HG02642 (cell line): ENCODE measurements around the gene INSRR.

Source experiments
- ATAC-seq: cut with Tn5 transposase; IDR thresholded peaks from one replicate; pipeline ENCODE4 v1.9.1; 2021; ENCODE audit warnings: mild to moderate bottlenecking; ENCODE audit not compliant: unreplicated experiment, poor library complexity

INSRR gene

DNA sequence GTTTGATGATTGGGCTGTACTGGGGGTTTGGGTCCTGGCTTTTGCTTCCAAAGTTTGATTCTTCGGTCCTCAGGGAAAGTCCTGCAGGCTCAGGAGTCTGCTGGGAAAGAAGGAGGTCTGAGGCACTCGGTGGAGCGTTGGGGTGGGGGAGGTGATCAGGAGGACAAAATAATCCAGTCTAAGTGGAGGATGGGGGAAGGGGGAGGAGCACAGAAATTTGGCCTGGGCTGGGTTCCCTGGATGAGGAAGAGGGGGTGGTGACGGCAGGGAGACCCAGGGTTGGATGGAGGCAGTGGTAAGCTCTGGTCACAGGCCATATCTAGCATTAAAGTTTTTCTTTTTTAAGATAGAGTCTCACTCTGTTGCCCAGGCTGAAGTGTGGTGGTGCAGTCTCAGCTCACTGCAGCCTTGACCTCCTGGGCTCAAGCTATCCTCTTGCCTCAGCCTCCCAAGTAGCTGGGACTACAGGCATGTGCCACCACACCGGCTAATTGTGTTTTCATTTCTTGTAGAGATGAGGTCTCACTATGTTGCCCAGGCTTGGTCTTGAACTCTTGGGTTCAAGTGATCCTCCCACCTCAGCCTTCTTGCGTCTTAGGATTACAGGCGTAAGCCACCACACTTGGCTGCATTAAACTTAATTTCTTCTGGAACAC is 49.1 kb downstream of the INSRR start:
- no peak for ATAC-seq

DNA sequence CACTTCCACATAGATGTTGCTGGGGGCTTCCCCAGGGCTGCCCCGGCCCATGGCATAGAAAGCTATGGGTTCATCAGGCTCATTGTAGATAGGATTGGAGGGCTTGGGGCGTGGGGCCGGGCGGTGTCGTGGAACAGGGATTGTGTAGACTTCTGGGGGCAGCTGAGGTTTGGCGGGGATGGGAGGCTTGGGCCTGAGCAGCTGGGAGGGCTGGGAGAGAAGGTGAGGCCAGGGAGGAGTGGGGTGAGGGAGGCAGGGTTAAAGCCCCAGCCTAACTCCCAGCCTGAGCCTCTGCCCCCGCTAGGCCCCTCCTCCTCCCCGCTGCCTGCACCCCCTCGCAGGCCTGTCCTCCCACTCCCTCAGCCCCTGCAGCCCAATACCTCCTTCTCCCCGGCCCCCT is 49.6 kb downstream of the INSRR start:
- no peak for ATAC-seq

DNA sequence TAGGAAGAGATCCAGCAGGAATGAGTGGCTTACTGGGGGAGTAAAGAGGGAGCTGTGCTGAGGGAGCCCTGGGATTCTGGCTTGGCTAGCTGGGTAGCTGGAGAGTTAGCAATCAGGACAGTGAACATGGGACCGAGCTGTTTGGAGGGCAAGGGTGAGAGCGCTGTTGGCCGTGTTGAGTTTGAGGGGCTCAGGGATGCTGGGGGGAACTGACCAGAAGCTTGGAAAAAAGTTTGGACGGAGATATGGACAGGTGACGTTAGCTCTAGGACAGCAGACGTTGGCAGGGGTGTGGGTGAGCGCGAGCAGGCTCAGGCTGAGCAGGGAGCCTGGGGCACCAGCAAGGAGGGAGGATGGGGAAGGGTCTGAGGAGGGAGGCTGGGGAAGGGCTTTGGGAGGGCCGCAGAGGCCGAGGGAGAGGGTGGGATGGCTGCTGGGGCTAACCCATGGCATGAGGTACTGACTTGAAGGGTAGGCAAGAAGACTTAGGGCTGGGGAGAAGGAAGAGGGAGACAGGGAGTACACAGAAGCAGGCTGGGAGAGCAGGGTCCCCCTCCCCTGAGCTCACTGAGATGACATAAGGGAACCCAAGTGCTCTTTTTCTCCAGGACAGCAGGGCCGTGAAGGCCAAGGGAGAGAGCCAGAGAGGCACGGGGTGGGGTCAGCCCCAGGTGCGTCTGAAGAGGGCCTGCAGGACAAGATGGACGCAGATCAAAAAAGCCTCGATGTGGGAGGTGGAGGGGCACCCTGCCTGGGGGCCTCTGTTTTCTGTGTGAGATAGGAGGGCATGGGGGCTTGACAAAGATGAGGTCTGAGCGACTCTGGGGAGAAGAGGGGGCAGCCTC is 50.5 kb downstream of the INSRR start:
- no peak for ATAC-seq

DNA sequence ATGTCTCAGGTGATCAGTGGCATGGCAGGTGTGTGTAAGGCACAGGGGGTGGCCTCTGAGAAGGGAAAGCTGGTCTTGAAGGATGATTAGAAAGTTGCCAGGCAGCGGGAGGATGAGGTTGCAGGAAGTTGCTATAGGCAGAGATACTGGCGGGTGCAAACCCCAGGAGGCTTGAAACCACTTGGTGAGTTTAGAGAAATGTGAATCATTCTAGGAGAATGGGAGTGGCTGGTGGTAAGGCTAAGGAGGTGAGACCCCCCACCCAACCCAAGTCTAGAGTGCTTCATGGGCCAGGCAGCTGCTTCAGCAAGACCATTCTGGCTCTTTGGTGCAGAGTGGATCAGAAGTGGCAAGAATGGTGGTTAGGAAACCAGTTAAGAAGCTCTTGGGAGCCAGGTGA is 51.3 kb downstream of the INSRR start:
- no peak for ATAC-seq

DNA sequence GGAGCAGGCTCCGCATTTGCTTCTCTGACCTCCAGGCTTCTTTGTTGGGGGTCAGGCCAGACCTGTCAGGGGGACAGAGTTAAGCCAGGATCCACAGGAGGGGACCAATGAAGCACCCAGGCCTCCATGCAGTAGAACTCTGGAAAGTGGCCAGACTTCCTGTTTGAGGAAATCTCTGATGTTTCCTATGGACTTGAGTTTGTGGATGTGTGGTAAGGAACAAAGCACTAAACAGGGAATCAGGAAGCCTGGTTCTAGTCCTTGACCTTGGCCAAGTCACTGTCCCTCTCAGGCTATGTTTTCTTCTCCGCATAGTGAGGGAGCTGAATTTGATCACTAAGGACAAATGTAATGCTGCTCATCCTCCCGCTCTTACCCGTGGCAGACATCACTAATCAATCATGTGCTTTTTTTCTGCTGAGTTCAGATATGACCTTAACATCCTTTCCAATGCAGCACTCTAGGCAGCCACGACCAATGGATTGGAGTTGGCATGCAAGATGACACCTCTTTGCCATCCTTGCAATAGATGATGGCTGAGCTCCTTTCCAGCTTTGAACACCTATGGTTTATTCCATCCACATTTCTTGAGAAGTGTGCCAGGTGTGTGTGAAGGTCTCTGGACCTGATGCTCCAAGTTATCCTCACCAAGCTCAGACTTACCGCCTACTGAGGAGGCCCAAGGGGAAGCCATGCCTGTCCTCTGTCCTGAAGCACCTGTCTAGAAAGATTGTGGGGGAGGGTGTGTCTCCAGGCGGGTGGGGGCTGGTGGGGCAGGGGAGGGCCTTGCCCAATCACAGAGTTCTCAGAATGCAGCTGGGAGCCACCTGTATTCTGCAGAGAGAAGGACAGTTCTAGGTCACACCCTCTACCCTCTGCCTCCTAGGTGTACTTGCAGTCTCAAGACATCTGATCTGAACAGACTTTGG is 52.1 kb downstream of the INSRR start:
- no peak for ATAC-seq

DNA sequence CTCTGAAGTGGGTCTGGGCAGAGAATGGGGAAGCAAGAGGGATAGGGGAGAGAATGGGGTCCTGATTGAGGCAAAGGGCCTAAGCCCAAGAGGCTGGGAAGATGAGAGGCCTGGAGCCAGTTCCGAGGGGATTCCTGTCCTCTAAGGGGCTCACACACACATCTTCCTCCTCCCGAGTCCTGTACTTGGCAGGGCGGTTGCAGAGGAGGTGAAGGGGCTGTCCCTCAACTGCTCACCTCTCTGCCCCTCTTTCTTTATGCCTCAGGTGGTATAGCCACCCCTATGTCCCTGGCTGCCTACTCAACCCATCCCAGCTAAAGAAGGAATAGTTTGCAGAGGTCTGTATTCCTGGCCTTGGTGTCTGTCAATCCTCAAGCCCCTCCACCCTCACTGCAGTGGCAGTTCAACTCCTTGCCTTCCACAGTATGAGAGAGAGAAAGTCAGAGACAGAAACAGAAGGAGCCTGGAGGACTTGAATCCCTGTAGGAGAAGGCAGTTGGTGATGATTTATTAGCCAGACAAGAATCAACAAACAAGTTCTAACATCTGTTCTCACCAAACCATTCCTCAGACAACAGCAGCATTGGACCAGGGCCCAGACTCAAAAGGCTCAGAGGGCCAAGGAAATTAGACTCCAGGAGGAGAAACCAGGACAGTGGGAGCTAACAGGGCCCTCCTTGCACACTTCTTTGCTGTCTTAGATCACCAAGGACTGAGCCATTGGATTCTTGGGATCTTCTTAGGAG is 53.0 kb downstream of the INSRR start:
- ATAC-seq, result no peak

DNA sequence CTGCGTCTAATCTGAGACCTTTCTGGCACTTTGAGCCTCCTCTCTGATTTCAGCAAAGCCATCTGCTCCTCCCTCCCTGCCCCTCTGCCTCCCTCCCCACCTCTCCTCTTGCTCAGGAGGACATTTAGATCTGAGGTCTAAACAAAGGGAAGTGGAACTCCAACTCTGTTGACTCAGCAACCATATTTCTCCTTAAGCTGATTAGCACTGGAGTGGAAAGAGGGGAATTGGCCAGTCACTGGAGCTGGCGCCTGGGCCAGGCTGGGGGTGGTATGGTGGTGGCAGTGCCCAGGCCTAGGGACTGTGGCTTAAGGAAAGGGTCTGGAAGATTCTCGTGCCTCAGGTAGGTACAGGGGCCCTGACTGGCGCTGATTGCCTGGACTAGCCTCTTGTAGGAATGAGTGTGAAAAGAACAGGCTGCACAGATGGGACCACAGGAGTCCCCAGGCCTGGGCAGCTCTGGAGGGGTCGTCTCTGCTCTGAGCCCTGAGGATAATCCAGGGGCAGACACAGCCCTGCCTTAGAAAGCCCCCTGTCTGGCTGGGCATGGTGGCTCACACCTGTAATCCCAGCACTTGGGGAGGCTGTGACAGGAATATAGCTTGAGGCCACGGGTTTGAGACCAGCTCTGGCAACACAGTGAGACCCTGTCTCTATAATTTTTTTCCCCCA is 54.2 kb downstream of the INSRR start:
- no peak for ATAC-seq

DNA sequence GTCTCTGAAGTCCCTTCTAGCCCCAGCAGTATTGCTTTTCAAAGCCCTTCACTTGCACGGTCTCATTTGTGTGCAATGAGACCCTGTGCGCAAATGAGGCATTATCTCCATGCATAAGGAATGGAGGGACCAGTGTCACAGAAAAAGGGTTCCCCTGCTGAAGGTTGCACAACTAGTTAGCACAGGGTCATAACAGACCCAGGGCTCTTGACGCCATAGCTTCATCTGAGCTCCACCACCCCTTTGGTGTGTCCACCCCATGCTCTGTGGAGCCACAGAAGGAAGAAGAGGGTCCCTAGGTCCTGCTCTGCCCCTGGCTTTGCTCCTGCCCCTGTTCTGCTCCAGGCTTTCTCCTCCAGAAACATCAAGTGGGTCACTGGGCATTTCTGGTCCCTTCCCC is 54.9 kb downstream of the INSRR start:
- no peak for ATAC-seq

DNA sequence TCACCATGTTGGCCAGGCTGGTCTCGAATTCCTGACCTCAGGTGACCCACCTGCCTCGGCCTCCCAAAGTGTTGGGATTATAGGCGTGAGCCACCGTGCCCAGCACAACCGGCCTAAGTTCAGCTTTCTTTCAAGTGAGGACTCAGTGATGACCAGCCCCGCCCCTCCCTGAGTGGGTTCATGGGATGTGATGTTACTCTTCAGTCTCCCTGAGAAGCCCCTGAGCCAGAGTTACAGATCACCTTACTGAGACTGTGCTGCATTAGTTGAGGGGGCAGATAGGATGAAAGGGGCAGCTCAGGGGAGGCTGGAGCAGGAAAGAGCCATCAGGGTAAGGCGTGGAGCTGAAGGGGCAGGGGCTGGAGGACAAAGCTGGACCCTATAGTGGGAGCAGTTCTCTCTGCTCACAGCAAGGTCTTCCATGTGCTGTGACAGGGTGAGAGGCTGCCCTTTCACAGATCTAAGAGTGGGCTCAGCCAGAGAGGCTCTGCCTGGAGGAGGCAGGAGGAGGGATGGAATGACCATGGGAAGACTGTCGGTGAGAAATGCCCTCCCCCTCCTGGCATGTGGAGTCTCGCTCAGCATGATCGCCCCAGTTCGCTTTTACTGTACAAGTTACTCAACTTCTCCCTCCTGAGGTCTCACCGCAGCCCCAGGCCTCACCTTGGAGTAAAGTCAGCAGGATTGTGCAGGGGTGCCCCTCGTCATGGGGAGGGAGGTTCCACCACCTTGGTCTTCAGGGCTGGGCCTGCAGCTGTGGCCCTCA is 55.6 kb downstream of the INSRR start:
- ATAC-seq, result no peak

DNA sequence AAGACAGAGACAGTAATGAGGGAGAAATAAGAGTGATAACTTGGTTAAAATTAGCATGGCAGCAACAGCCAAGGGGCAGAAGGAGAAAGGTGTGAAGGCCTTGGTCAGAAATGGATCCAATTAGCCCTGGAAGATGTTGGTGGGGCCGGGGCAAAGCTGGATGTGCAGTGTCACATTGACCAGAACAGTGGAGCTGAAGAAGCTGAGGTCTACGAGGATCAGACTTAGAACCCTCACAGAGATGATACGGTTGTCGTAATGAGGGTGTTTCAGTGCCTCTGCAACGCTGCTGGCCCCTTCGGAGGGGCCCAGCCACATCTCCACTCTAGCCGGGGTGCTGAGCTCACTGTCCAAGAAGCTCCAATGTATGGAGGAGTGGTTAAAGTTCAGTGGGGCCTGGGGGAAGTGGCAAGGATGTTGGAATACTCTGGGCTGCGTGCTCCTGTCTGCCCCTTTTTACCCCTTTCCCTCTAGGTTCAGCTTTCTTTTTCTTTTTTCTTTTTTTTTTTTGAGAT is 56.4 kb downstream of the INSRR start:
- ATAC-seq, result no peak

DNA sequence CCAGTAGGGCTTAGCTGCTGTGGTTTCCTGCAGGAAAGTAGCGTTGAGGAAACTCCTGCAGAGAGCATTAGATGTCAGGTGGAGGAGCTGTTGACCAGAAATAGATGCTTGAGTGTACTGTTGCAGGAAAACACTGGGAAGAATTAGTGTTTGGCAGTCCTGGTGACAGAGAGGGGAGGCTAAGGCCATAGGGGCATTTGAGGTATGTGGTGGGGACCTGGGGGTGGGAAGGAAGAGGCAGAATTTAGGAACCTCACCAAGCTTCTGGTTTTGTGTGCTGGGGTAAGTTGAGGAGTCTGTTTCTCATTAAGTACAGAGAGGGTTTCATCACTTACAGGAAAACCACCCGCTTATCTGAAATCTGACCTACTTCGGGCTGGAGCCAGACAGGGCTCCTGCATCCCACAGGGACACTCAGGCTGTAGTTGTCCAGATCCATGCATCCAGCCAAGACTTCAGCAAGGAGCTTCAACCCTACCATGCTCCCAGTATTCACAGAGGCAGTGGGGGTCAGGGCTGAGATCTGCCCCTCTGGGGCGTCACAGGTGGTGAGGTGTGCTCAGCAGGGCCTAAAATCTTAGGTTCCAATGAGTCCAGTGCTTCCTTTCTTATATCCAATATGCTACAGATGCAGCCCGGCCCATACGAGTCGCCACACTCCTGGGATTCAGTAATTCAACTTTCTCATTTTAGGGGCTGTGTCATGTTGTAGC is 57.4 kb downstream of the INSRR start:
- ATAC-seq, result no peak

DNA sequence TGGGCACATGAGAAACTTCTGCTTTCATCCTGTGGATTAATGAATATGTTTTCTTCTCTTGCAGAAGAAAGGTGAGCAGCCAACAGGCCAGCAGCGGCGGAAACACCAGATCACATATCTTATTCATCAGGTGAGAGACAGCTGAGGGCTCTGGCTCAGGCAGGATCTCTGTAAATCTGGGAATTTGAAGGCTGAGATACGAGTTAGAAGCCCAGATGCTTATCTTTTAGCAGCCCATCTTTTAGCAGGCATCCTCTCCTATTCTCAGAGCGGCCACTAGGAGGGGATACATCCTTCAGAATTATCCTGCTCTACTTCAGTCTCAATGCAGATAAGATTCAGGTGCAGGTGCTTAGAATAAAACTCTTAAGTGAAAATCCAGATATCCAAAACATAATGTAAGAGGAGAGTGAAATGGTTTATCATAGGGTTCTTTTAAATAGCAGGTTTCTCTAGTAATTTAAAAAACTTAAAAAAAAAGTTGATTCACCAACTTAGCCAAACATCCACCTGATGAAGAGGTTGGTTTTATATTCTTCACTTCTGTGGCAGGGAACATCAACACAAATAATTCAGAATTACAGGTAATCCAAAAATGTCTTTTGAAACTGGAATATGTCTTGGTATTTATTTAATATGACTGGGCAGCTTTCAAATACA is 61.6 kb downstream of the INSRR start:
- no peak for ATAC-seq

DNA sequence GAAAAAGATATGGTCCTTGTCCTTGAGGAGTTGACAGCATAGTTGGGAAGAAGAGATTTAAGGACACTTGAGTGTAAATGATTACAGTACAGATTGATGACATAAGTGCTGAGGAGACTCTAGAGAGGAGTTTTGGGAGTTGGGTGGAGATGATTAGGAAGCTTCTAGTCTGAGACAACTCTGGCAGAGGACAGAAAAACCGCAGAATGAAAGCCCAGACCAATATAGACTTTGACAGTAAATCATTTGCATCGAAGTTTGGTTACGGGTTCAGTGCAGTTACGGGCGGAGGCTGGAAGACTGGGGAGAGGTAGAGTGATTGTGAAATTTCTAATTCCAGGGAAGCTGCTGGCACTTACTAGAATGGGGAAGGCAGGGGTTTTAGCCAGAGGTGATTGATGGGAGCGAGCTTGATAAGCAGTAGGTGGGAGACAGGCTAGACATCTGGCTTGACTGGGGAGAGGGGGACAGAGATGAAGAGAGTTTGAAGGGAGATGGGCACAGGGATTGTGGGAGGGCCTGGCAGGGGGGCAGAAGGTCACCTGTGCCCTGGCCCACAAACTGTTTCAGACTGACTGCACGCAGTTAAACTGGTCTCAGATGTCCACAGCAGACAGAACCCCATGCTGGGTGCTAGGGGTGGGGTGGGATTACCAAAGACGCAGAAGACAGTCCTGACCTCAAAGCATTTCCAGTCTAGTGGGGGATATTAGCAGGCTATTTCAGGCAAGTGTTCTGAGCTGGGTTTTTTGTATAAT is 62.4 kb downstream of the INSRR start:
- ATAC-seq, result no peak

DNA sequence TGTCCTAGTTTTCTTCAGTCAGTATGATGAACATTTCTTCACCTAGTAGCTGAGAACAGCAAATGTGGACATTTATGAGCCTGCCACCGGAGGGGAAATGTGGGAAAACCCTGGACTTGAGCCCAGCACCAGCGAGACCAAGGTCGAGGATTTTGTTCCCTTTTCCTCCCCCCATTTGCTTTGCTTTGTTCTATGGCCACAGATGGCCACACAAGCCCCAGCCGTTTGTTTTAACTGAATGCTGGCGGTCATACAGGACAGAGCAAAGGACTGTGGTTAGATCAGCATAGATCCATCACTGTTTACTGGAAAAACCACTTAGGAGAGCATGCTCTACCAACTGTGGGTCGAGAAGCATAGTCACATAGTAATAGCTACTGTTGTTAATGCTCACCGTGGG is 63.1 kb downstream of the INSRR start:
- ATAC-seq, result no peak

DNA sequence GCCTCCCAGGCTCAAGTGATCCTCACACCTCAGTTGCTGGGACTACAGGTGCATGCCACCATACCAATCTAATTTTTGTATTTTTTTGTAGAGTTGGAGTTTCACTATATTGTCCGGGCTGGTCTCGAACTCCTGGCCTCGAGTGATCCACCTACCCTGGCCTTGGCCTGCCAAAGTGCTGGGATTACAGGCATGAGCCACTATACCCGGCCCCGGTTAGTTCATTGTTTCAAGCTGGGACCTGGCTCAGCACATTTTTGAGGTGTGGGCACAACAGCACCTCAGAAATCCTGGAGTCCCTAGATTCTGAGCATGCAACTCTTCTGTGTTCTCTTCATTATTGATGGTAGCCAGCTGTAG is 63.6 kb downstream of the INSRR start:
- ATAC-seq, result no peak

DNA sequence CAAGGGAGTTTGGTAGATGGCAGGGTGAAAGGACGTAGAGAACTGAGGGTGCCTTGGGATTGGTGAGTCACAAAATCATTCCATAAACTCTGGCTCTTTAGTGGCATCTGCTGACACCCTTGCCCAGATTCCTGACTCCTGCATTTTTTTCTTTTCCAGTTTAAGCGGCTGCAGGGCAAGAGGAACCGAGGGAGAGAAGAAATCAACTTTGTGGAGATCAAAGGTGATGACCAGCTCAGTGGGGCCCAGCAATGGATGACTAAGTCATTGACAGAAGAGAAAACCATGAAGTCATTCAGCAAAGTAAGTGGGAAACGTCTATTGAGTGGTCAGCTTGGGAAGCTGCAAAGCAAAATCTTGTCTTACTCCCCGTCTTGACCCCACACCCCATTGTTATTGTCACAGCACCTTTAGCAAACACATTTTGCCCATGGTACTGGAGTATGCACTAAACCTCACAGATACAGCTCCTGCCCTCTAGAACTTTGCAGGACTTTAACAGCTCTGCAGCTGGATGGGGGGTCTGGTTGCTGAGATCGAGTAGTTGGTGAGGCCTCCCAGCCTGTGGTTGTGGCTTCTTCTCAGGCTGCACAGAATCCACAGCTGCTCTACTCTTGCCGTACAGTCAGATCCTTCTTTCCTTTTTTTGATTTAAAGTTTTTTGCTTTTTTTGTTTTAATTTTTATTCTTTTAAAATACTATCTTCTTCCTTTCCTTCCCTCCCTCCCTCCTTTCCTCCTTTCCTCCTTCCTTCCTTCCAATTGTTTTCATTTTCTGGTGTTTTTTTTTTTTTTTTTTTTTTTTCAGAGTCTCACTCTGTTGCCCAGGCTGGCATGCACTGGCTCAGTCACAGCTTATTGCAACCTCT is 64.2 kb downstream of the INSRR start:
- ATAC-seq, result no peak
